ENCODE results near the gene TMEM167B. TPM values are rescaled to one million over a fixed set of nuclear protein-coding genes. Genes with fewer than 3 reads are reported as not detected.
"Not testable (repeated sequence)": the region's sequence is repeated elsewhere in the genome, so short reads cannot be mapped to it uniquely, and the experiment has no call there.

Gene TMEM167B
- total and polyA plus RNA-seq, 2 experiments from 2014 or later: 27.7 to 35.6 TPM

GRCh38 chr1:109142260-109142659, 51.7 kb downstream of the TMEM167B start:
- Histone ChIP-seq H3K9me2 (ENCODE audit: insufficient read depth) (no peaks in the 10 kb centered on the region), H3K9ac (no peak overlapping the region), H2AFZ (no peak overlapping the region), H3K4me3 (no peak overlapping the region), H3K36me3 (ENCODE audit: low read depth) (no peaks in the 10 kb centered on the region), H3K79me2 (ENCODE audit: insufficient read depth) (no peaks in the 10 kb centered on the region), H3K9me3 (ENCODE audit: low read depth) (no peaks in the 10 kb centered on the region), H3K4me2 (ENCODE audit: unreplicated experiment) (no peak overlapping the region), H3K27ac (no peak overlapping the region), H3K4me1 (ENCODE audit: insufficient read depth) (no peaks in the 10 kb centered on the region), H3K27me3 (replicated peaks; ENCODE audit: insufficient read depth) (no peaks in the 10 kb centered on the region), H4K20me1 (ENCODE audit: insufficient read depth) (no peaks in the 10 kb centered on the region), H3F3A (ENCODE audit: insufficient read depth) (no peaks in the 10 kb centered on the region)
- DNase-seq: no peak
- WGBS, 2 experiments (ENCODE audit: low coverage in 1 of 2, low lambda C conversion rate in 2 of 2, missing lambda C conversion rate in 2 of 2): 73 to 80% methylated on average over 5 of the region's 5 CpGs
- in situ Hi-C loops (cut with MboI): no loop called here
- TF ChIP-seq EZH2 (IDR thresholded peaks at IDR 0.05; ENCODE audit: insufficient read depth, poor library complexity, severe bottlenecking) (no peak), EZH2phosphoT487 (IDR thresholded peaks at IDR 0.05; ENCODE audit: insufficient read depth, low read depth) (no peak)

- H4K20me1 ChIP-seq (ENCODE audit: insufficient read depth); H3K9me2 ChIP-seq (ENCODE audit: insufficient read depth); H3K4me3 ChIP-seq; H3K36me3 ChIP-seq (ENCODE audit: low read depth); in situ Hi-C loops (cut with MboI); DNase-seq; H3K27ac ChIP-seq; H3K9me3 ChIP-seq (ENCODE audit: low read depth); H3K79me2 ChIP-seq (ENCODE audit: insufficient read depth); H3K4me2 ChIP-seq (ENCODE audit: unreplicated experiment); H3K4me1 ChIP-seq (ENCODE audit: insufficient read depth); H3F3A ChIP-seq (ENCODE audit: insufficient read depth); H3K9ac ChIP-seq; H3K27me3 ChIP-seq (replicated peaks; ENCODE audit: insufficient read depth); H2AFZ ChIP-seq: not testable (repeated sequence)
- 92 to 95% methylated on average over 6 of the region's 6 CpGs for WGBS, 2 experiments (ENCODE audit: low coverage in 1 of 2, low lambda C conversion rate in 2 of 2, missing lambda C conversion rate in 2 of 2)
Measured at GRCh38 chr1:109142725-109143124, 52.2 kb downstream of the TMEM167B start.

Small RNAs within 50 kb of the gene (small RNA-seq; reads per million reads assigned to genes)
- gene AL356488.2 (ENCODE audit: low read depth, low replicate concordance): not detected

Other genes with a start within 250 kb of the TMEM167B start
- not detected in 2 replicates for gene AKNAD1, start 233.7 kb upstream of the TMEM167B start, total RNA-seq (2014; rRNA removed; shearing (Covaris generic))
- gene AKNAD1, start 233.7 kb upstream of the TMEM167B start, polyA plus RNA-seq (2016; fragmentation: Nextera tagmentation; extraction: Ambion mirVana): not detected in 2 replicates
- 18.2 and 19.6 TPM in 2 replicates for gene GPSM2, start 213.8 kb upstream of the TMEM167B start, total RNA-seq (2014; rRNA removed; shearing (Covaris generic))
- 13.6 and 15.5 TPM in 2 replicates for gene GPSM2, start 213.8 kb upstream of the TMEM167B start, polyA plus RNA-seq (2016; fragmentation: Nextera tagmentation; extraction: Ambion mirVana)
- 35.3 and 58.0 TPM in 2 replicates for gene CLCC1, start 127.3 kb upstream of the TMEM167B start, total RNA-seq (2014; rRNA removed; shearing (Covaris generic))
- gene CLCC1, start 127.3 kb upstream of the TMEM167B start, polyA plus RNA-seq (2016; fragmentation: Nextera tagmentation; extraction: Ambion mirVana): 34.9 and 36.8 TPM in 2 replicates
- gene WDR47, start 48.7 kb upstream of the TMEM167B start, total RNA-seq (2014; rRNA removed; shearing (Covaris generic)): 17.9 and 19.0 TPM in 2 replicates
- 12.2 and 15.5 TPM in 2 replicates for gene WDR47, start 48.7 kb upstream of the TMEM167B start, polyA plus RNA-seq (2016; fragmentation: Nextera tagmentation; extraction: Ambion mirVana)
- gene TAF13, start 14.8 kb upstream of the TMEM167B start, total RNA-seq (2014; rRNA removed; shearing (Covaris generic)): 166 and 197 TPM in 2 replicates
- gene TAF13, start 14.8 kb upstream of the TMEM167B start, polyA plus RNA-seq (2016; fragmentation: Nextera tagmentation; extraction: Ambion mirVana): 93.2 and 97.9 TPM in 2 replicates
- gene ELAPOR1, start 23.4 kb downstream of the TMEM167B start, total RNA-seq (2014; rRNA removed; shearing (Covaris generic)): 0.51 and 0.54 TPM in 2 replicates
- gene ELAPOR1, start 23.4 kb downstream of the TMEM167B start, polyA plus RNA-seq (2016; fragmentation: Nextera tagmentation; extraction: Ambion mirVana): 0.56 and 1.2 TPM in 2 replicates
- gene SARS1, start 123.2 kb downstream of the TMEM167B start, total RNA-seq (2014; rRNA removed; shearing (Covaris generic)): 365 and 410 TPM in 2 replicates
- 353 and 355 TPM in 2 replicates for gene SARS1, start 123.2 kb downstream of the TMEM167B start, polyA plus RNA-seq (2016; fragmentation: Nextera tagmentation; extraction: Ambion mirVana)
- 0.13 and 0.32 TPM in 2 replicates for gene CELSR2, start 158.8 kb downstream of the TMEM167B start, total RNA-seq (2014; rRNA removed; shearing (Covaris generic))
- 0.11 and 0.25 TPM in 2 replicates for gene CELSR2, start 158.8 kb downstream of the TMEM167B start, polyA plus RNA-seq (2016; fragmentation: Nextera tagmentation; extraction: Ambion mirVana)
- gene PSRC1, start 192.4 kb downstream of the TMEM167B start, total RNA-seq (2014; rRNA removed; shearing (Covaris generic)): 15.6 and 20.5 TPM in 2 replicates
- gene PSRC1, start 192.4 kb downstream of the TMEM167B start, polyA plus RNA-seq (2016; fragmentation: Nextera tagmentation; extraction: Ambion mirVana): 11.6 and 15.3 TPM in 2 replicates
- gene MYBPHL, start 216.2 kb downstream of the TMEM167B start, total RNA-seq (2014; rRNA removed; shearing (Covaris generic)): not detected in 2 replicates
- not detected in 2 replicates for gene MYBPHL, start 216.2 kb downstream of the TMEM167B start, polyA plus RNA-seq (2016; fragmentation: Nextera tagmentation; extraction: Ambion mirVana)

Measured in GM23248 (cell line).